ENCODE results near the gene TOE1. TPM values are rescaled to one million over a fixed set of nuclear protein-coding genes. Genes with fewer than 3 reads are reported as not detected.

Gene TOE1
- total RNA-seq, 1 donor from 2014 or later: 6.1 TPM

DNA sequence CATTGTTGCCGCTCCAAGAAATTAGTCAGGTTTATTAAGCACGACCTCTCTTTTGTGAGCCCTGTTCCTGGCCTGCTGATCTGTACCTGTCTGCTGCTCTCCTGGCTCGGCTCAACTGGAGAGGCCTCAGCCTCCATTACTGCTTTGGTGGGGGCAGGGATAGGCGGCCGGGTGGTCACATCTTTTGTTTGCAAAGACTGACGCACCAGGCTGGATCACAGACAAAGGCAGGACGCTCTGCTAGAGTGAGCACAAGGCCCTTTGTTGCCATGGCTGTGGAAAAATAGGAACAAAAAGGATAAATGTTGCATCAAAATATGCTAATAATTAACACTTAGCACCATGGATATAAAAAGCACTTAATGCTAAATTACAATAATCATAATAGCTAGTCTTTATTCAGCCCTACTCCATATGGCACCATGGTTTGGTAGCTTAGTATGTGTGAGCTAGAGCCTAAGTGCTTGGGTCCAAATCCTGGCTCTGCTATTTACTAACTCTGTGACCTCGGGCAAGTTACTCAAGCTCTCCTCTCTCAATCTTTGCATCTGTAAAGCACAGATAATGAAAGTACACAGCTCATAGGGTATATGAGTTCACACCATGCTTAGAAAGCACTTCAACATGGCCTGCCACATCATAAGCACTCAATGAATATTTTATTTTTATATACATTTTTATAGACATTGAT, 42.2 kb upstream of the TOE1 start:
- TF ChIP-seq, protein P1, sequence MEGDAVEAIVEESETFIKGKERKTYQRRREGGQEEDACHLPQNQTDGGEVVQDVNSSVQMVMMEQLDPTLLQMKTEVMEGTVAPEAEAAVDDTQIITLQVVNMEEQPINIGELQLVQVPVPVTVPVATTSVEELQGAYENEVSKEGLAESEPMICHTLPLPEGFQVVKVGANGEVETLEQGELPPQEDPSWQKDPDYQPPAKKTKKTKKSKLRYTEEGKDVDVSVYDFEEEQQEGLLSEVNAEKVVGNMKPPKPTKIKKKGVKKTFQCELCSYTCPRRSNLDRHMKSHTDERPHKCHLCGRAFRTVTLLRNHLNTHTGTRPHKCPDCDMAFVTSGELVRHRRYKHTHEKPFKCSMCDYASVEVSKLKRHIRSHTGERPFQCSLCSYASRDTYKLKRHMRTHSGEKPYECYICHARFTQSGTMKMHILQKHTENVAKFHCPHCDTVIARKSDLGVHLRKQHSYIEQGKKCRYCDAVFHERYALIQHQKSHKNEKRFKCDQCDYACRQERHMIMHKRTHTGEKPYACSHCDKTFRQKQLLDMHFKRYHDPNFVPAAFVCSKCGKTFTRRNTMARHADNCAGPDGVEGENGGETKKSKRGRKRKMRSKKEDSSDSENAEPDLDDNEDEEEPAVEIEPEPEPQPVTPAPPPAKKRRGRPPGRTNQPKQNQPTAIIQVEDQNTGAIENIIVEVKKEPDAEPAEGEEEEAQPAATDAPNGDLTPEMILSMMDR (IDR thresholded peaks at IDR 0.05): no peak
- TF ChIP-seq EZH2 (IDR thresholded peaks at IDR 0.05) (no peak), EZH2phosphoT487 (IDR thresholded peaks at IDR 0.05) (no peak)
- Histone ChIP-seq H3K4me2 (peak overlapping the region; percentile 16), H3K36me3 (no peaks in the 10 kb centered on the region), H3K9me3 (ENCODE audit: low read depth) (no peaks in the 10 kb centered on the region), H3F3A (ENCODE audit: low read depth) (peaks cover 15% of the 10 kb centered on the region), H4K20me1 (ENCODE audit: low read depth) (no peaks in the 10 kb centered on the region), H2AFZ (replicated peaks) (peak overlapping the region; percentile 71), H3K9ac (no peak overlapping the region), H3K4me3 (no peak overlapping the region), H3K4me1 (peaks cover 18% of the 10 kb centered on the region), H3K79me2 (ENCODE audit: low read depth) (no peaks in the 10 kb centered on the region), H3K27me3 (no peaks in the 10 kb centered on the region), H3K27ac (no peak overlapping the region)
- peaks cover 19% of the 10 kb centered on the region for H3K4me1 Mint-ChIP-seq
- H3K9me3 Mint-ChIP-seq: no peaks in the 10 kb centered on the region
- H3K36me3 Mint-ChIP-seq: no peaks in the 10 kb centered on the region
- peak; percentile 69 for DNase-seq (ENCODE audit: low spot score)
- H3K27ac Mint-ChIP-seq: peak overlapping the region; percentile 95
- H3K27me3 Mint-ChIP-seq (ENCODE audit: insufficient read depth, low read depth): peaks cover 6% of the 10 kb centered on the region
- H3K4me3 Mint-ChIP-seq: no peak overlapping the region

GRCh38 chr1:45299296-45299695, 40.7 kb upstream of the TOE1 start:
- no peak overlapping the region for H3K4me2 ChIP-seq
- no peaks in the 10 kb centered on the region for H3K36me3 Mint-ChIP-seq
- H3K4me1 ChIP-seq: peaks cover 22% of the 10 kb centered on the region
- H3K9me3 ChIP-seq (ENCODE audit: low read depth): no peaks in the 10 kb centered on the region
- no peak overlapping the region for H3K9ac ChIP-seq
- H3K4me3 ChIP-seq: no peak overlapping the region
- peaks cover 22% of the 10 kb centered on the region for H3K4me1 Mint-ChIP-seq
- H3K27me3 Mint-ChIP-seq (ENCODE audit: insufficient read depth, low read depth): peaks cover 4% of the 10 kb centered on the region
- no peak overlapping the region for H3K27ac ChIP-seq
- peaks cover 20% of the 10 kb centered on the region for H3F3A ChIP-seq (ENCODE audit: low read depth)
- no peak for TF ChIP-seq EZH2phosphoT487 (IDR thresholded peaks at IDR 0.05)
- TF ChIP-seq, protein P1 (IDR thresholded peaks at IDR 0.05): no peak
- TF ChIP-seq EZH2 (IDR thresholded peaks at IDR 0.05): no peak
- no peaks in the 10 kb centered on the region for H3K79me2 ChIP-seq (ENCODE audit: low read depth)
- H3K9me3 Mint-ChIP-seq: no peaks in the 10 kb centered on the region
- H3K27me3 ChIP-seq: no peaks in the 10 kb centered on the region
- H2AFZ ChIP-seq (replicated peaks): no peak overlapping the region
- no peak overlapping the region for H3K27ac Mint-ChIP-seq
- H3K4me3 Mint-ChIP-seq: no peak overlapping the region
- no peaks in the 10 kb centered on the region for H3K36me3 ChIP-seq
- H4K20me1 ChIP-seq (ENCODE audit: low read depth): no peaks in the 10 kb centered on the region
- no peak for DNase-seq (ENCODE audit: low spot score)

GRCh38 chr1:45299981-45300668, 39.8 kb upstream of the TOE1 start:
- peak; percentile 87 for DNase-seq (ENCODE audit: low spot score)
- H3K36me3 Mint-ChIP-seq: no peaks in the 10 kb centered on the region
- H3K4me1 ChIP-seq: peaks cover 30% of the 10 kb centered on the region
- H3K4me3 ChIP-seq: no peak overlapping the region
- no peak overlapping the region for H3K27ac Mint-ChIP-seq
- H4K20me1 ChIP-seq (ENCODE audit: low read depth): no peaks in the 10 kb centered on the region
- H3F3A ChIP-seq (ENCODE audit: low read depth): peaks cover 29% of the 10 kb centered on the region
- peaks cover 4% of the 10 kb centered on the region for H3K27me3 Mint-ChIP-seq (ENCODE audit: insufficient read depth, low read depth)
- H3K27ac ChIP-seq: no peak overlapping the region
- no peaks in the 10 kb centered on the region for H3K9me3 ChIP-seq (ENCODE audit: low read depth)
- H3K4me3 Mint-ChIP-seq: peak overlapping the region; percentile 8
- H3K27me3 ChIP-seq: no peaks in the 10 kb centered on the region
- no peak overlapping the region for H3K4me2 ChIP-seq
- no peak for TF ChIP-seq EZH2phosphoT487 (IDR thresholded peaks at IDR 0.05)
- TF ChIP-seq, protein P1 (IDR thresholded peaks at IDR 0.05): peak; percentile 83
- no peaks in the 10 kb centered on the region for H3K9me3 Mint-ChIP-seq
- peak overlapping the region; percentile 38 for H2AFZ ChIP-seq (replicated peaks)
- no peaks in the 10 kb centered on the region for H3K36me3 ChIP-seq
- H3K9ac ChIP-seq: no peak overlapping the region
- H3K79me2 ChIP-seq (ENCODE audit: low read depth): no peaks in the 10 kb centered on the region
- H3K4me1 Mint-ChIP-seq: peaks cover 29% of the 10 kb centered on the region

Data from neural progenitor cell (in vitro differentiated cells).